Left hindlimb (tissue), 1 donor: ENCODE data around the gene TGFBR2.
A peak's percentile ranks its signal among the peaks of the same experiment; 100 is the strongest.

Experiments
- DNase-seq: peaks from one replicate; pipeline ENCODE4 v3.0.0-alpha.2; 2018

Gene TGFBR2

DNA sequence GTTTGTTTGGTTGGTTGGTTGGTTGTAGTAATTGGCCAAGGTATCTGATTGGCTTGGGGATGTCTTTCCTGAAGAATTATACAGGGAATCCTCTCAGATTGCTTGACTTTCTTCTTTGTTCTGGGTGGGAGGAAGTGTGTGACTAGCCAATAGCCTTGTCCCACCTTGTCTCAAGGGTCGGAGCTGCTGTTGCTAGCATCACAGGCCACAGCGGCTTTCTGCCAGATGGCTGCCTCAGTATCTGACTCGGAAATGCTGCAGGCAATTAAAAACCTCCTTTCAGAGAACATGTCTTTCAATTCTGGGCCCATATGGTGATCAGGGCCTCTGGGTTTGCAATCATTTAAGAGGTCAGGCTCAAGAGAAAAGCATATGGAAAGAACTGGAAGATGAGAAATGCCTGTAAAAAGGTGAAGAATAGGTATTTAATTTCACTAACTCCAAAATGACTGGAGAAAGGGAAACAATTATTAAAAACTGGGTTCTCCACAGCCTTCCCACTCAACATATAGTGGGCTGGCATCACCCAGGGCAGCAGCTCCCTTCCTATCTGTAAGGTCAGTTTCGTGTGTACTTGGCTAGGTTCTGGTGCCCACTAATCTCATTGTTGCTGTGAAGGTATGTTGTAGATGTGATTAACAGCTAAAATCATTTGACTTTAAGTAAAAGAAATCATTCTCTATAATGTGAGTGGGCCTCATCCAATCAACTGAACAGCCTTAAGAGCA lies 32.4 kb downstream of the TGFBR2 start:
- no peak for DNase-seq

- no peak for DNase-seq
These were observed 33.5 kb downstream of the TGFBR2 start for GRCh38 chr3:30639937-30640336.

DNA sequence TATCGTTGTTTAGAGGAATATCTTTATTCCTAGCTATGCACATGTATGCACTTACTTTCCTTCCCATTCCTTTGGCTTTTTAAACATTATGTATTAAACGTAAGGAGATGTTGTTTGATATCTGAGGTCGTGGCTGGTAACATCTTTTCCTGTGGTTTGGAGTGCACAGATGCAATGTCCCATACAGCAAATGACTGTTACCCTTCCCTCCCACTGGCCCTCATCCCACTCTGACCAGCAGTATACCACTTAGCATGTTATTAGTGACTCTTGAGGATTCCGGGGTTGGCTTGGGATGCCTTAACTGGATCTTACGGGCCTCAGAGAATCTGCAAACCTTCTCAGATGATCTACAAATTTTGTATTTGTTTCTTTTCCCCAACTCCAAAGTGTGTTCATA lies 34.5 kb downstream of the TGFBR2 start:
- peak; percentile 59 for DNase-seq

GRCh38 chr3:30641416-30642251 lies 35.2 kb downstream of the TGFBR2 start:
- no peak for DNase-seq

DNA sequence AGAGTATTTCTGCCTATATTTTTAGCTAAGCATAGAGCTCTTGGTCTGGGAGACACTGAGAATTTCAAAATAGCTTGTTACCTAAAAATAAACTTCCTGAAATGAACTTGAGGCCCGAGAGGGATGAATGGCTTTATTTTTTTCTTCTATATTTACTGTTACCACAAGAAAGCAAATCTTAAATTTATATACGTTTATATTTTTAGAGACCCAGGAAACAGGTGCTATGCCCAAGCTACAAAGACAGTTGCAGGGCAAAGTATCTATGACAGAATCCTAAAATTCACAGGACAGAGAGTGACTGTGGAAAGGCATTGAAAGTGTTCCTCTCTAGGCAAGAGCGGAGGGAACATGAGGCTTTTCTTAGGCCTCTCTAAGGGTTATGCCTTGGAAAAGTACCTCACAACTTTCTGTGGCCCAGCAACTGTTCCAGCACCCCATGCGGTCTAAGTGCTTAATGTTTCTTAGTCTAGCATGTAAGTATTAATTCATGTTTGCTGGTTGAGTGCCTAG lies 36.5 kb downstream of the TGFBR2 start:
- DNase-seq = no peak

GRCh38 chr3:30643763-30644462 lies 37.5 kb downstream of the TGFBR2 start:
- no peak for DNase-seq

DNA sequence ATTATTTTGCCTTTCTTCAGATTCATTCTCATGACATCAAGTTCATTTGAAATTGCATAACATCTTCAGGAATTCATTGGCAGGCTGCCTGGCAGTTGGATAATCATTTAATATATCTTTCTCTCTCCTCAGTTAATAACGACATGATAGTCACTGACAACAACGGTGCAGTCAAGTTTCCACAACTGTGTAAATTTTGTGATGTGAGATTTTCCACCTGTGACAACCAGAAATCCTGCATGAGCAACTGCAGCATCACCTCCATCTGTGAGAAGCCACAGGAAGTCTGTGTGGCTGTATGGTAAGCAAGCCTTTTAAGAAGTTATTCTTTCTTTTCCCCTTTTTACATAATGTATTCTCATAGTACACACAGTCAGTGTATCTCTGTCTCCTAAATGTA lies 38.2 kb downstream of the TGFBR2 start:
- DNase-seq = no peak

DNA sequence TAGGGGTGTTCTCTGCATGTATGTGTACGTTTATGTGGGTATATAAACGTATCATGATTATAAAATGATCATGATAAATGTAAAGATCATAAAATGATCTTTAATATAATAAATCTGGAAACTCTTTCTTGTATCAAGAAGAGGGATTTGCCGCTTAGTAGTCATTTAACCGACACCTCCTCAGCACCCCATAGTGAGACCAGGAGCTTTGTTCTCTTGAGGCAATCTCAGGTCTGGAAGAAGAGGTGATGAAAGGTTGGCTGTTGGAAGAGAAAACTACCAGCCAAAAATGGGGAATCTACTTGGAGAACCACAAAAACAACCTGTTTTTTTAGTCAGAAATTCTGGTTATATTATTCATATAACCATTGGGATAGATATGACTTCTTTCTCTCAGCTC lies 38.7 kb downstream of the TGFBR2 start:
- no peak for DNase-seq

- no peak for DNase-seq
These were observed 39.9 kb downstream of the TGFBR2 start for GRCh38 chr3:30646181-30646876.

DNA sequence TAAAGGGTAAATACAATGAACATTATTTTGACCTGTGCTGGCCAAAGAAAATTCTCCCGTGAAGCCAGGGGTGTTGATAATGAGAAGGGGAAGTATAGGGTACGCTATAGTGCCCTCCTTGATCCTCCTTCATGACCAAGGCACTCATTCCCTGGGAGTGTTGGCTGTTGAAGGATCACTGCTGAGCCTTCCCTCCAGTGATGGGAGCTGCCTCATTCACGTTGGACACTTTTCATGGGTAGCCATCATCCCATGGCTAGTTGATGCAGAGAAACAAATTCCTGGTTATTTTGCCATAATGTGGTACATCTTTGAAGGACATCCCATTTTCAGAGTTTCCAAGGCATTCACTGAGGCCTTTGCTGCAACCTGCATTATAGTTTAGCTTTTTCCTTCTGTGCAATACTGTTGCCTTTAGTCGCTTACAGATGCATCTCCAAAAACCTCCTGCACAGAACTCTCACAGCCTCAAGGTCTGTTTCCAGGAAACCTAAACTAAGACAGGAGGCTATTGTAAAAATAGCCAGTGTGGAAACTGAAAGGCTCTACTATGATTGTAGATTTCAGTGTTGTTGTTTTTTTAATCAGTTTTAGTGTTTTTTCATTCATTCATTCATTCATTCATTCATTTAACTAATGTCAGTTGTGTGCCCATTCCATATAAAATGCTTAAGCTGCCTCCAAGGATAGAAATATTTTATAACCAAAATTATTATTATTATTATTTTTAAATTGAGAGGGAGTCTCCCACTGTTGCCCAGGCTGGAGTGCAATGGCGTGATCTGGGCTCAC lies 40.8 kb downstream of the TGFBR2 start:
- DNase-seq = no peak

DNA sequence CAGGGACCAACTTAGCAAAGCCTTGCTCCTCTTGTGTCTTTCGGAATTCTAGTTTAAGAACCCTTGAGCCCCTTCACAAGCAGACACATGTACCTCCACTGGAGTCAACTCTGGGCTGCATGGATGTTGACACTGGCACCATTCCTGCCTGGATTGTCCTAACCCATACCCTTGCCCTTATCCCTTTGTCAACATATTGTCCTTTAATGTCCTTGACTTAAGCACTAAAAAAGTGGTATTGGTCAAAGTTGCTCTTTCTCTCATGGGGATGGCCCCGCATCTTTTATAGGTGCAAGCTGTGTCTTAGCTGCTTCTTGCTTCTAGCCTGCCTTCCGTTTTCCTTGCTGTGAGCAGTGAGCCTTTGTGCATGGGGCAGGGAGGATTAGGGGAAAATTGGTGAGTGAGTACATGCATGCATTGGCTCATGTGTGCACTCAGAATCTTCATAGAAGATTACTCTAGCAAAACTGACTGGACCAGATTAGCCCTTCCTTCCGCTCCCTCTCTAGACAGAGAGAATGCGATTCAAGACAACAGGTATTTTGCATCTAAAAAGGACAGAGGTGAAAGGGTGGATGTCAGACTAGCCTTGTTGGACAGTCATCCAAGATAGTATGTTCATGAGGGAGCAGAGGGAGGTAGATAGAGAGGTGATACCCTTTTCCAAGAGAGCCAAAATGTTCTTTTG lies 42.4 kb downstream of the TGFBR2 start:
- no peak for DNase-seq

GRCh38 chr3:30649572-30650318 lies 43.3 kb downstream of the TGFBR2 start:
- DNase-seq = no peak

DNA sequence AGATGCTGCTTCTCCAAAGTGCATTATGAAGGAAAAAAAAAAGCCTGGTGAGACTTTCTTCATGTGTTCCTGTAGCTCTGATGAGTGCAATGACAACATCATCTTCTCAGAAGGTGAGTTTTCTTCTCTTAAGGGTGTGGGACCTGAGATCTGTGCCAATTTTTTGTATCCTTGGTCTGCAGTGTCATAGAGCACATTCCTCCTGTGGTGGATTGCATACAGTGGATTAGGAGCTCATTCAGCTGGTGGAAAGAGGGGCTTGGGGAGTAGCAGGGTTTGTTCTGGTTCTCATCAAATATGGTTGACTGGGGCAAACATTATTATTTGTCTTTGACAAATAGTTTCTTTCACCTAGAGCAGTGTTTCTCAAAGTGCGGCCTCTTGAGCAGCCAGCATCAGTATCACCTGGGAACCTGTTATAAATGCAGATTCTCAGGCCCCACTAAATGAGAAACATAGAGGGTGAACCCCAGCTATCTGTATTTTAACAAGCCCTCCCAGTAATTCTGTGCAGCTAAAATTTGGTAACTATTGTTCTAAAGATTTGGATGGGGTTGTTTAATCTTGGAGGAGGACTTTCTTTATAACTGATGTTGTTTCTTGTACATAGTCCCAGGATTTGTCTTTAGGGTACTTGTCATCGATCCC lies 44.1 kb downstream of the TGFBR2 start:
- DNase-seq = no peak

- no peak for DNase-seq
These were observed 47.9 kb downstream of the TGFBR2 start for GRCh38 chr3:30654269-30654668.

- no peak for DNase-seq
These were observed 48.9 kb downstream of the TGFBR2 start for GRCh38 chr3:30655187-30655812.

- DNase-seq = no peak
These were observed 50.3 kb downstream of the TGFBR2 start for GRCh38 chr3:30656624-30657141.

DNA sequence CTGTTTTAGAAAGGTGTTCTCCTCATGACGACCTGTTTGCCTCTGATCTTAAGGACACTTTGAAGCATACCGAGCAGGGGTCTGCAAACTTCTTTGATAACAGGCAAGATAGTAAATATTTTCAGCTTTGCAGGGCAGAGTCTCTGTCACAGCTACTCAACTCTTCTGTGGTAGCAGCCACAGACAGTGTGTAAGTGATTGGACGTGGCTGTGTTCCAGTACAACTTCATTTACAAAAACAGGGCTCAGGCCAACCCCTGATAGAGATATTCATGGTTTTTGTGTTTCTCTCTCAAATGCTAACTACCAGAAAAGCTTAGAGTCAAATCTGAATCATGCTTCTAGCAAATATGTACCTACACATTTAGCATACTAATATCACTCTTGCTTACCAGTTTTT lies 51.5 kb downstream of the TGFBR2 start:
- DNase-seq = no peak

DNA sequence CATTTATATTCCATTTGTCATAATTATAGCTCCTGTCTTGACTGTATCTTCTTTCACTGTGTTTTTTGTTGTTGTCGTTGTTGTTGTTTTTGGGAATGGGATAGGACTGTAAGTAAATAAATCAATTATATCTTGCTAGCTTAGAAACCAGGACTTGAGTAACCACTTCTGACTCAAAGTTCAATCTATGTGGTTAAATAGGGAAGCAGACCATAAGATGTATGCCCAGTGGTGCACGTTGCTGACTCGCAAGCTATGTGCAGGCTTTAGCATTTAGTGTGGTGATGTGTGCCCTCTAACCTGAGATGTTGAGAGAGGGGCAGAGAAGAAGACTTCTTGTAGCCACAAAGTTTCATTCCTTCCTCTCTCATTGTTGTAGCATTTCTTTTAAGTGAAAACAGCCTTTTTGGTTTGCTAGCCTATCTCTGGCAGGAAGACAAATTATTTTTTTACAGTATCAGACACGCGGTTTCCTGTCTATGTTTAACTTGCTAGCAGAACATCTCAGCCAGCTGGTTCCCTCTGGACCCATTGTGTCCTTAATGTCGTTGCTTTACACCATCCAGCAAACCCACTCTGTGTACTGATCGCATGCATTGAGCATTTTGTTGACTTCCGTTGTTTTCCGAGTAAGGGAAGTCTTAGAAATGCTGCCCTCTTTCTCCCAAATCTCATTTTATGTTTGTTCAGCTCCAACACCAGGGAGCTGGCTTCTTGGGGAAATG lies 52.1 kb downstream of the TGFBR2 start:
- no peak for DNase-seq
